ENCODE data around the gene C22orf23. TPM values are rescaled to one million over a fixed set of nuclear protein-coding genes. Genes with fewer than 3 reads are reported as not detected.

The C22orf23 gene
- total RNA-seq (ENCODE audit: insufficient read depth, low replicate concordance), result not detected

DNA sequence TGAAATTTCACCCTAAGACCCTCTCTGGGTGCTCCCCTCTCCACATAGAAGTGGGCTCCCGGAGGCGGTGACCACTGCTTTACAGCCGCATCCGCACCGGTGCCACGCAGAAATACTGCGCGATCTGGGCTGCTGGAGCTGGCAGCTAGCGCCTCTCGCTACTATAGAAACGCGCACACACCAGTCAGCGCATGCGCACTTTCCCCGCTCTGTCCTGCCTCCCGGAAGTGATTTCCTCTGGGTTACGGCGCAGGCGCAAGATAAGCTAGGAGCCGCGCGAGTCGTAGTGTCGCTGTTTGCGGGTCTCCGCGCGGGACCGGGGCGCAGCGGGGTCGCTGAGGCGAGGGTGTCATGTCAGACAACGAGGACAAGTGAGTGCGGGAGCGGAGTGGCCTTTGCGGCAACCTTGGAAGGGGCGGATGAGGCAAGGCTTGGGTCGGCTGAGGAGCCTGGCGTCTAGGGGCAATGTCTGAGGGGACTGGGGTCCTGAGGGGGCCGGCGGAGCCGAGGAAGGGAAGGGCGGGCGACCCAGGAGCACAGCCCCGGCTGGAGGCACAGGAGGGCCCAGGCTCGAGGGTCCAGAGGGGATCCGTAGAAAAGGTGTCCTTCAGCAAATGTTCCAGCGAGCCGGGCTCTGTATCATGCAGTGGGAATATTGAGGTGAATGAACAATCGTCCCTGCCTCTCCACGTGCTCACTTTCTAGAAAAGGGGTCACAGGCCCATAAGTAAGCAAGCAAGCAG lies at the start of gene C22orf23, which contains the start of gene POLR2F:
Gene C22orf23, minus strand, starts transcription at position 165 of the 743 bp plus-strand sequence. CDS start 452 bp downstream, outside the sequence.
Gene POLR2F, plus strand, starts transcription at position 263 of the 743 bp plus-strand sequence. Its CDS starts 89 bp downstream, at position 352.
- peak; percentile 98 for DNase-seq (ENCODE audit: low spot score)

DNA sequence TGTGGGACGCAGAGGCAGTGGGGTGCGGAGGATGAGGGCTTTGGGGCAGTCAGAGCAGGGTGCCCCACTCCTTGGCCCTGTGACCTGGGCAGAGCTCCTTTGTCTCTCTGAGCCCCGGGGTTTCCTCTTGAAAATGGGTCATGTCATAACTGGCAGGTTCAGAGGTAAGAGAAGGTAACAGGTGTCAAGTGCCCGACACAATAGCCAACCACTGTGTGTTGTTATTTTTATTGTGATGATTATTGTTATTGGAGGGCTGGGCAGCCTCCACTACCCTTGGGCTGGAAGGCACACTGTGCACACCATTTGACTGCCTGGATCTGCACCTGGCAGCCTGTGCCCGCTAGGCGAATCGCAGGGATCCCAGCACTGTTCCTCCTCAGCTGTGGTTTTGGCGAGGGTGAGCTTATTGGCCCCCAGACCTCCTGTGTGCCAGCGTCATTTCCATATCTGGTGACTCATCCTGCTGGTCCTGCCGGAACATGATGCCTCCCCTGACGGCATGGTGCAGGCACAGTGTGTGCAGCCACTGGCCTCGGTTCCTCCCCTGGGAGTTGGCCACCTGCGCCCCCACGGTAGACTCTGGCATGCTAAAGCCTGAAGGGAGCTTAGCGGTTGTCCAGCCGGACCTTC lies 46.4 kb upstream of the C22orf23 start:
- no peak for DNase-seq (ENCODE audit: low spot score)

- no peak for DNase-seq (ENCODE audit: low spot score)
These were observed 45.8 kb upstream of the C22orf23 start for GRCh38 chr22:37999236-37999635.

GRCh38 chr22:37998543-37998942 lies 45.1 kb upstream of the C22orf23 start:
- no peak for DNase-seq (ENCODE audit: low spot score)

DNA sequence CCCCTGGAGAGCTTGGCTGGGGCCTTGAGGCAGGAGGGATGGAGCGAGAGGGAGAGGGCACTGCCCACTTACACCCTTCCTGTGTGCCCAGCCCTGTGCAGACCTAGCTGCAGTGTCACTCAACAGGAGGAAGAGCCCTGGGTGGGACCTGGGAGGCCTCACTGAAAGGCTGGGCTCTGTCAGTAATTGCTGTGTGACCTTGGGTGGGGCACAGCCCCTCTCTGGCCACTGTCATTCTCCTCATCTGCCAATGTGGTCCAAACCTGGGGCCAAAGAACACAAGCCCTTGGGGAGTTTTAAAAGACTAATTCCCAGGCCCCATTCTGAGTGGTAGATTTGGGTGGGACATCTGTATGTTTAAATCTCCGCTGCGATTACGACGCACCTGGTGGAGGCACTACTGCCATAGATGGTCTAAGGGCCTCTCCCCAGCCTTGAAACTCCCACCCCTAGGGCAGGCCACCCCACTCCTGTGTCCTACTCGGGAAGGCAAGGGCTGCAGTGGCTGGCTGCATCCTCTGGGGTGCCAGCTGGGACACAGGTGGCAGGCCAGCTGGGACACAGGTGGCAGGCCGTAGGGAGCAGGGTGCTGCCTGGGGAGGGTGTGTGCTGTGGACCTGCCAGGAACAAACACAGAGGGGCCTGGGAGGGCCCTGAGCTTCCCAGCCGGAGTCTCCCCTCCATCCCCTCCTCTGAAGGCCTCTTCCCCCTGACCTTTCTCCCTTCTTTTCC lies 43.3 kb upstream of the C22orf23 start:
- no peak for DNase-seq (ENCODE audit: low spot score)

DNA sequence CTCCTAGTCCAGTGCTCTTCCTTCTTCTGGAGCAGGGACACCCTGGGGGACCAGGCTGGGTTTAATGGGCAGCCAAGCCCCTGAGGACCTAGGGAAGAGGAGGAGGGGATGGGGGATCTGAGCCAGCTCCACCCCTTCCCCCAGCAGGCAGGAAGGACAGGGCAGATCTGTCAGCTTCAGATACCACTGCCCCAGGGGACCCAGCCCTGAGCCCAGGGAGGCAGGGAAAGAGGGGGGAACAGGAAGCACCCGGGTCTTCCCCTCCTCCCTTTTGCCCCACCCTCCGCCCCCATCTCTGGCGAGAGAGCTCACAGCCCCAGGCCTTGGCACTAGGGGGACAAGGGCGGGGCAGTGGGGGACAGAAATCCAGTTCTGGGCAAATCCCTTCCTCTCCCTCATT lies 42.7 kb upstream of the C22orf23 start:
- DNase-seq (ENCODE audit: low spot score), result no peak

GRCh38 chr22:37995460-37995859 lies 42.1 kb upstream of the C22orf23 start:
- no peak for DNase-seq (ENCODE audit: low spot score)

DNA sequence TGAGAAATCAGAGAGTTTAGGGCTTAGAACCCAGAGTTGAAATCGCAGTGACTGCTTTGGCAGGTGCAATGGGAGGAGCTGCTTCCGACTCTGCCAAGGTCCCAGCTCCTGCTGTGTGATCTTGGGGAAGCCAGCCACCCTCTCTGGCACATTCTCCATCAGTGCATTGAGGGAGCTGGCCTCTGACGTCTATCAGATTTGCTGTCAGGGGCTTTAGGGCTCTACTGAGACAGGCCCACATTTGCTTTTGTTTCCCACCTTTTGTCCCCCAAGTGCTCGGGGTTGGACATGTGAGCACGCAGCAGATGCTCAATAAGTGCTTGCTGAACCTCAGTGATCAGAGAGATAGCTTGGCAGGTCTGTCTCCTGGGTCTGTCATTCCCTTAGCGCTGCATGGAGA lies 41.6 kb upstream of the C22orf23 start:
- no peak for DNase-seq (ENCODE audit: low spot score)

GRCh38 chr22:37994049-37994448 lies 40.6 kb upstream of the C22orf23 start:
- DNase-seq (ENCODE audit: low spot score), result no peak

DNA sequence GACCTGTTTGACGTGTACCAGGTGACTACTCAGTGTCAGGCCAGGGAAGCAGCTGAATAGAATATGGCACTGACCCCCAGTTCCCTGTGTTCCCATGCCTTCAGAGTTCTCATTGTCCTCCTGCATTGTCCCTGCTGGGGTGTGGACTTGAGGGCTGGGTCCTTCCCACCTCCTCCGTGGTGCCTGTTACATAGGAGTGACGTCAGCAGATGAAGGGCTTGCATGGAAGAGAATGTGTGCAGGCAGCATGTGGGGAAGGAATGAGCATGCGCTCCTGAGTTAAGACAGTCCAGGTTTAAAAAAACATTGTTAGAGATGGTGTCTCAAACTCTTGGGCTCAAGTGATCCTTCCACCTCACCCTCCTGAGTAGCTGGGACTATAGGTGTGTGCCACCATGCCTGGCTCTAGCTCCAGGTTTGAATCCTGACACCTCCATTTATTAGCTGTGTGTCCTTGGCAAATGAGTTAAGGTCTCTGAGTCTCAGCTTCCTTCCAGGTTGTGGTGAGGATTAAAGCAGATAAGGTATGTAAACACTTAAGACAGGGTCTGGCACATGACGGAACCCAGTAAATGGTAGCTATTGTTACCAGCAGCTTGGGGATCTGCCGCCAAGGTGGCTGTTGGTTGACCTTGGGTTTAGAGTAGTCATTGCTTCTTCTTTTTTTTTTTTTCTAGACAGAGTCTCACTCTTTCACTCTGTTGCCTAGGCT lies 38.5 kb upstream of the C22orf23 start:
- no peak for DNase-seq (ENCODE audit: low spot score)

DNA sequence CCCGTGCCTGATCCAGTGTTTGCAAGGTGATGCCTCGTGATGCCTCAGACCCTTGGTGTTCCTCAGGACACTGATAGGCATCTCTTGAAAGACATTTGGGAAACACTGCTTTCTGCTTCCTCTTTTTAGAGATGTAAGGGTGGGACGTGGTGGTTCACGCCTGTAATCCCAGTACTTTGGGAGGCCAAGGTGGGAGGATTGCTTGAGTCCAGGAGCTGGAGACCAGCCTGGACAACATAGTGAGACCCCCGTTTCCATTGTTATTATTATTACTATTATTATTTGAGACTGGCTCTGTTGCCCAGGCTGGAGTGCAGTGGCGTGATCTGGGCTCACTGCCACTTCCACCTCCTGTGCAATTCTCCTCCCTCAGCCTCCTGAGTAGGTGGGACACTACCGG lies 37.5 kb upstream of the C22orf23 start:
- DNase-seq (ENCODE audit: low spot score), result no peak

DNA sequence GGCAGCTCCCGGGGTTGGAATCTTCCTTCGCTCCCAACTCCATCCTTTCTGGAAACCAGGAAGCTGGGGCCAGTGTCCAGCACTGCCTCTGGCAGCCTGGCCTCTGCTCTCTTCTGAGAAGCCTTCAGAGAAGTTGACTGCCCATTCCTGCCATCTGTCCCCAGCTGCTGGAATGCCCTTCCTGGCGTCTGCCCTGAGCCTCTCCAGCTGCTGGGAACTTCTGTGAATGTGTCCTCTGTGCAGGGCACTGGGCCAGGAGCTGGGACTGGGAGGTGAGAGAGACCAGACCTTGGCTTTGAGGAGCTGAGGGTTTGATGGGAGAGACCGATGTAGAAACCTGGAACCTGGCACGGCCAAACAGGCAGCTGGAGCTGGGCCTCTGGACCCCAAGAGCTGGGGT lies 36.9 kb upstream of the C22orf23 start:
- DNase-seq (ENCODE audit: low spot score), result no peak

DNA sequence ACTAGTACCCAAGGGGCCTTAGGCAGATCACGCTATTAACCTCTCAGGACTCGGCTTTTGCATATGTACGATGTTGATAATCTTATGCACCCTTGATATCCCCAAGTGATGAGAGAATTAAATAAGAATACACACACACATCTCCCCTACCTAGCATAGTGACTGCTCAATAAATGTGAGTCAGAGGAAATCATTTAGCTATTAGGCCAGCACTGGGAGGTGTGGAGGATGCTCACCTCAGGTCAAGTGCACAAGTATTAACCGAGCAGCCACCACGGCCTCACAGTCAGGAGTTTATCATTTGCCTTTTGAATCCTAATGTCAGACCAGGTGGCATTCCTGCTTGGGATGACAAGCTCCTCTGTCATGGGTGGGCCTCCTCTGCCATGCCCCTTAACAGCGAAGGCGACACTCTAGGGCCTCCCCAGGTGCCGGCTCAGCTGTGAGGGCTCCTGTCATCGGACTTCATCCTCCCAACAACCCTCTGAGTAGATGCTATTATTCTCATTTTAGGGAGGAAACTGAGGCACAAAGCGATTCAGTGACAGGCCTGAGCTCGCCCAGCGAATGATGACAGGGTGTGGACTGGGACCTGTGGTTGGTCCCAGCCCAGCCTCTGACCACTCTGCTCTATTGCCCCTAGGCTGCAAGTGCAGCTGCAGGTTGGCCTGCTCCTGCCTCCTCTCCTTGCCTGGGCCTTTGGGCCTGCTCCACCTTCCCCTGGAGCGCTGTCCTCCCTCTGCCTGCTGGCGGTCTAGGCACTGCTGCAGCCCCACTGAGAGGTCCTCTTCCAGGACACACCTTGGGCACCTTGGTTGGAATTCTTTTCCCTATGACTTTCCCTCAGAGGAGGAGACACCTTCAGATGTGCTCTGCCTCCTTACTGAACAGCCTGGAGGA lies 36.0 kb upstream of the C22orf23 start:
- no peak for DNase-seq (ENCODE audit: low spot score)

GRCh38 chr22:37986371-37986770 lies 33.0 kb upstream of the C22orf23 start:
- no peak for DNase-seq (ENCODE audit: low spot score)

- no peak for DNase-seq (ENCODE audit: low spot score)
These were observed 32.4 kb upstream of the C22orf23 start for GRCh38 chr22:37985751-37986281.

- no peak for DNase-seq (ENCODE audit: low spot score)
These were observed 31.7 kb upstream of the C22orf23 start for GRCh38 chr22:37985050-37985585.

- no peak for DNase-seq (ENCODE audit: low spot score)
These were observed 30.7 kb upstream of the C22orf23 start, which contains the start of gene SOX10 for GRCh38 chr22:37983860-37984791. Gene SOX10, minus strand, starts transcription at chr22:37984555. Its CDS starts 771 bp downstream, at chr22:37983784.

DNA sequence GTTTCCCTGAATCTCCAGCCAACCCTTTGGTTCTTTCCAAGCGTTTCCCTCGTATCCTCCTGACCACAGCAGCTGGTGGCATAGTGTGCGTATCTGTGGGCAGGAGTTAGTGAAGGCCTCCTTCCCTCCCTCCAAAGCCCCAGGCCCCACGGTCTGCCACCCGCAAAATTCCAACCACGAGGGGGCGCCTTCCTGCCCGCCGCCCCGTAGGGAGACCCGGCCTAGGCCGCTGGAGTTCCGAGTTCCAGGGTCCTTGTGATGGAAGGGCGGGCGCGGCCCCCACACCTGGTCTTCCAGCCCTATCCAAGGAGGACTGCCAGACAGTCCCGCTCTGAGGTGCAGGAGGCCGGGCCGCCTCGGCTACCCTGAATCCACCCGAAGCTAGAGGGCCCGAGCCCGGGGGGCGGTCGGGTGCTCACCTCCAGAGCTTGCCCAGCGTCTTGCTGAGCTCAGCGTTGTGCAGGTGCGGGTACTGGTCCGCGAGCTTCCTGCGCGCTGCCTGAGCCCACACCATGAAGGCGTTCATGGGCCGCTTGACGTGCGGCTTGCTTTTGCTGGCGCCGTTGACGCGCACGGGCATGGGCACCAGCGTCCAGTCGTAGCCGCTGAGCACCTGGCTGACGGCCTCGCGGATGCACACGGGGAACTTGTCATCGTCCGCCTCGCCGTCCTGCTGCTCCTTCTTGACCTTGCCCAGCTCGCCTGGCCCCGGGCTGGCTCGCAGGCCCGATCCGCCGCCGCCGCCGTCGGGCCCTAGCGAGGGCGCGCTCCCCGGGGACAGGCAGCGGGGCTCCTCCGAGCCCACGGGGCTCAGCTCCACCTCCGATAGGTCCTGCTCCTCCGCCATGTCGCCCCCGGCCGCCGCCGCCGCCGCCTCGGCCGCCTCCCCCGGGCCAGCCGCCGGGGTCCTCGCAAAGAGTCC lies 29.8 kb upstream of the C22orf23 start:
- DNase-seq (ENCODE audit: low spot score), result no peak

All from umbilical cord (tissue), 2 donors.